HepG2 (cell line): ENCODE data around the gene ZFAND2A. TPM values are rescaled to one million over a fixed set of nuclear protein-coding genes. Genes with fewer than 3 reads are reported as not detected.

Experiments
- AGO1 ChIP-seq: fragments of 200-400 bp; formaldehyde crosslinking; IDR thresholded peaks from 2 replicates; pipeline ENCODE4 v1.6.1; 2017; ENCODE audit warnings: mild to moderate bottlenecking, low read depth, low read length, moderate library complexity; ENCODE audit not compliant: poor library complexity, severe bottlenecking
- CSRNP2 ChIP-seq: sonication (generic); formaldehyde crosslinking; conservative IDR thresholded peaks from 2 replicates; pipeline ENCODE4 v1.8.0; 2022; ENCODE audit warnings: low read depth, missing genetic modification reagents
- KMT2B ChIP-seq: IDR thresholded peaks from 2 replicates; pipeline ENCODE4 v1.6.1; 2016; ENCODE audit warnings: missing genetic modification reagents, missing compliant biosample characterization
- PBX3 ChIP-seq: sonication (generic); formaldehyde crosslinking; IDR thresholded peaks from 2 replicates; pipeline ENCODE4 v1.8.1; 2023; ENCODE audit warnings: missing genetic modification reagents, inconsistent platforms, borderline replicate concordance
- POLR2AphosphoS5 ChIP-seq: IDR thresholded peaks from 2 replicates; pipeline ENCODE4 v1.6.1; 2012; ENCODE audit warnings: low read depth, low read length
- SP140L ChIP-seq: sonication (generic); formaldehyde crosslinking; IDR thresholded peaks from 2 replicates; pipeline ENCODE4 v1.4.0; 2020; ENCODE audit warnings: missing genetic modification reagents, borderline replicate concordance
- TCF7 ChIP-seq: sonication (generic); IDR thresholded peaks from 2 replicates; pipeline ENCODE4 v1.6.1; 2016; ENCODE audit warnings: antibody characterized with exemption, low read depth
- TP53 ChIP-seq: sonication (generic); formaldehyde crosslinking; conservative IDR thresholded peaks from 2 replicates; pipeline ENCODE4 v1.4.0; 2020; ENCODE audit warnings: missing genetic modification reagents
- ZFP36L2 ChIP-seq: sonication (generic); formaldehyde crosslinking; IDR thresholded peaks from 2 replicates; pipeline ENCODE4 v1.4.0; 2020; ENCODE audit warnings: missing genetic modification reagents
- ZKSCAN1 ChIP-seq: fragments of 150-350 bp; IDR thresholded peaks from 2 replicates; pipeline ENCODE4 v1.6.1; 2014; ENCODE audit warnings: low read length
- ZNF20 ChIP-seq: sonication (generic); formaldehyde crosslinking; IDR thresholded peaks from 2 replicates; pipeline ENCODE4 v1.4.0; 2020; ENCODE audit warnings: mild to moderate bottlenecking, moderate library complexity, missing genetic modification reagents
- ZNF761 ChIP-seq: sonication (generic); formaldehyde crosslinking; conservative IDR thresholded peaks from 2 replicates; pipeline ENCODE4 v1.4.0; 2020; ENCODE audit warnings: mild to moderate bottlenecking, missing genetic modification reagents
- polyA plus RNA-seq, 8 experiments: library from polyadenylated mRNA; depleted of rRNA in 3 of 8; stranded (reverse) in 7 of 8; unstranded in 1 of 8; fragments of >200 nt; fragmentation: Illumina TruSeq in 4 of 8; extraction: Trizol in 4 of 8; gene quantifications; 2 replicates each; pipeline versions ENCODE4 v1.2.1 to v1.2.3, GENCODE V29; 2011 to 2016; ENCODE audit warnings: low read depth in 4 of 8, missing spikeins in 1 of 8, mixed read lengths in 1 of 8; ENCODE audit not compliant: insufficient read depth in 1 of 8
- total RNA-seq, 5 experiments: library from RNA; depleted of rRNA; stranded (reverse); fragments of >200 nt; fragmentation: Illumina TruSeq; extraction: Trizol; gene quantifications; 2 replicates each; pipeline ENCODE4 v1.2.3, GENCODE V29; 2016; ENCODE audit warnings: low read depth in 1 of 5
- TF ChIP-seq, protein P1 (sequence below): sonication (generic); formaldehyde crosslinking; IDR thresholded peaks from 2 replicates; pipeline ENCODE4 v1.9.0; 2021; ENCODE audit warnings: mild to moderate bottlenecking, missing genetic modification reagents
- TF ChIP-seq, protein P2 (sequence below): sonication (generic); formaldehyde crosslinking; IDR thresholded peaks from 2 replicates; pipeline ENCODE4 v1.8.1; 2023; ENCODE audit warnings: missing genetic modification reagents, mild to moderate bottlenecking, borderline replicate concordance
- TF ChIP-seq, protein P3 (sequence below), 2 experiments: IDR thresholded peaks; 2 replicates each; pipeline ENCODE4 v1.6.1; 2011 to 2012; ENCODE audit warnings: low read length in 2 of 2, borderline replicate concordance in 1 of 2, low read depth in 1 of 2, mild to moderate bottlenecking in 1 of 2, moderate library complexity in 1 of 2

The ZFAND2A gene
- total and polyA plus RNA-seq, 2 of the 13 experiments (the other 11 are each of a cell fraction or from before 2014, with no cell fraction given), result 140 to 153 TPM

GRCh38 chr7:1152492-1152891, 7.5 kb downstream of the ZFAND2A start (continued):
- TF ChIP-seq CSRNP2, result no peak
- TF ChIP-seq ZNF20 (CRISPR knock-in tag), result no peak
- TF ChIP-seq TP53 (CRISPR knock-in tag), result no peak
- TF ChIP-seq SP140L (CRISPR knock-in tag), result no peak
- no peak for TF ChIP-seq ZKSCAN1
- TF ChIP-seq KMT2B, result no peak
- peak; percentile 74 for TF ChIP-seq AGO1
- TF ChIP-seq, protein P1, sequence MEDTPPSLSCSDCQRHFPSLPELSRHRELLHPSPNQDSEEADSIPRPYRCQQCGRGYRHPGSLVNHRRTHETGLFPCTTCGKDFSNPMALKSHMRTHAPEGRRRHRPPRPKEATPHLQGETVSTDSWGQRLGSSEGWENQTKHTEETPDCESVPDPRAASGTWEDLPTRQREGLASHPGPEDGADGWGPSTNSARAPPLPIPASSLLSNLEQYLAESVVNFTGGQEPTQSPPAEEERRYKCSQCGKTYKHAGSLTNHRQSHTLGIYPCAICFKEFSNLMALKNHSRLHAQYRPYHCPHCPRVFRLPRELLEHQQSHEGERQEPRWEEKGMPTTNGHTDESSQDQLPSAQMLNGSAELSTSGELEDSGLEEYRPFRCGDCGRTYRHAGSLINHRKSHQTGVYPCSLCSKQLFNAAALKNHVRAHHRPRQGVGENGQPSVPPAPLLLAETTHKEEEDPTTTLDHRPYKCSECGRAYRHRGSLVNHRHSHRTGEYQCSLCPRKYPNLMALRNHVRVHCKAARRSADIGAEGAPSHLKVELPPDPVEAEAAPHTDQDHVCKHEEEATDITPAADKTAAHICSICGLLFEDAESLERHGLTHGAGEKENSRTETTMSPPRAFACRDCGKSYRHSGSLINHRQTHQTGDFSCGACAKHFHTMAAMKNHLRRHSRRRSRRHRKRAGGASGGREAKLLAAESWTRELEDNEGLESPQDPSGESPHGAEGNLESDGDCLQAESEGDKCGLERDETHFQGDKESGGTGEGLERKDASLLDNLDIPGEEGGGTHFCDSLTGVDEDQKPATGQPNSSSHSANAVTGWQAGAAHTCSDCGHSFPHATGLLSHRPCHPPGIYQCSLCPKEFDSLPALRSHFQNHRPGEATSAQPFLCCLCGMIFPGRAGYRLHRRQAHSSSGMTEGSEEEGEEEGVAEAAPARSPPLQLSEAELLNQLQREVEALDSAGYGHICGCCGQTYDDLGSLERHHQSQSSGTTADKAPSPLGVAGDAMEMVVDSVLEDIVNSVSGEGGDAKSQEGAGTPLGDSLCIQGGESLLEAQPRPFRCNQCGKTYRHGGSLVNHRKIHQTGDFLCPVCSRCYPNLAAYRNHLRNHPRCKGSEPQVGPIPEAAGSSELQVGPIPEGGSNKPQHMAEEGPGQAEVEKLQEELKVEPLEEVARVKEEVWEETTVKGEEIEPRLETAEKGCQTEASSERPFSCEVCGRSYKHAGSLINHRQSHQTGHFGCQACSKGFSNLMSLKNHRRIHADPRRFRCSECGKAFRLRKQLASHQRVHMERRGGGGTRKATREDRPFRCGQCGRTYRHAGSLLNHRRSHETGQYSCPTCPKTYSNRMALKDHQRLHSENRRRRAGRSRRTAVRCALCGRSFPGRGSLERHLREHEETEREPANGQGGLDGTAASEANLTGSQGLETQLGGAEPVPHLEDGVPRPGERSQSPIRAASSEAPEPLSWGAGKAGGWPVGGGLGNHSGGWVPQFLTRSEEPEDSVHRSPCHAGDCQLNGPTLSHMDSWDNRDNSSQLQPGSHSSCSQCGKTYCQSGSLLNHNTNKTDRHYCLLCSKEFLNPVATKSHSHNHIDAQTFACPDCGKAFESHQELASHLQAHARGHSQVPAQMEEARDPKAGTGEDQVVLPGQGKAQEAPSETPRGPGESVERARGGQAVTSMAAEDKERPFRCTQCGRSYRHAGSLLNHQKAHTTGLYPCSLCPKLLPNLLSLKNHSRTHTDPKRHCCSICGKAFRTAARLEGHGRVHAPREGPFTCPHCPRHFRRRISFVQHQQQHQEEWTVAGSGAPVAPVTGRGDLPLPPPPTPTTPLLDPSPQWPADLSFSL (CRISPR knock-in tag), result no peak
- TF ChIP-seq ZFP36L2 (CRISPR knock-in tag), result no peak
- TF ChIP-seq, protein P2, sequence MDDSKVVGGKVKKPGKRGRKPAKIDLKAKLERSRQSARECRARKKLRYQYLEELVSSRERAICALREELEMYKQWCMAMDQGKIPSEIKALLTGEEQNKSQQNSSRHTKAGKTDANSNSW (CRISPR knock-in tag), result no peak
- TF ChIP-seq POLR2AphosphoS5, result peak; percentile 15; the same call in 1 of the 2 replicates
- TF ChIP-seq PBX3, result no peak
- TF ChIP-seq TCF7, result no peak
- TF ChIP-seq, protein P3, sequence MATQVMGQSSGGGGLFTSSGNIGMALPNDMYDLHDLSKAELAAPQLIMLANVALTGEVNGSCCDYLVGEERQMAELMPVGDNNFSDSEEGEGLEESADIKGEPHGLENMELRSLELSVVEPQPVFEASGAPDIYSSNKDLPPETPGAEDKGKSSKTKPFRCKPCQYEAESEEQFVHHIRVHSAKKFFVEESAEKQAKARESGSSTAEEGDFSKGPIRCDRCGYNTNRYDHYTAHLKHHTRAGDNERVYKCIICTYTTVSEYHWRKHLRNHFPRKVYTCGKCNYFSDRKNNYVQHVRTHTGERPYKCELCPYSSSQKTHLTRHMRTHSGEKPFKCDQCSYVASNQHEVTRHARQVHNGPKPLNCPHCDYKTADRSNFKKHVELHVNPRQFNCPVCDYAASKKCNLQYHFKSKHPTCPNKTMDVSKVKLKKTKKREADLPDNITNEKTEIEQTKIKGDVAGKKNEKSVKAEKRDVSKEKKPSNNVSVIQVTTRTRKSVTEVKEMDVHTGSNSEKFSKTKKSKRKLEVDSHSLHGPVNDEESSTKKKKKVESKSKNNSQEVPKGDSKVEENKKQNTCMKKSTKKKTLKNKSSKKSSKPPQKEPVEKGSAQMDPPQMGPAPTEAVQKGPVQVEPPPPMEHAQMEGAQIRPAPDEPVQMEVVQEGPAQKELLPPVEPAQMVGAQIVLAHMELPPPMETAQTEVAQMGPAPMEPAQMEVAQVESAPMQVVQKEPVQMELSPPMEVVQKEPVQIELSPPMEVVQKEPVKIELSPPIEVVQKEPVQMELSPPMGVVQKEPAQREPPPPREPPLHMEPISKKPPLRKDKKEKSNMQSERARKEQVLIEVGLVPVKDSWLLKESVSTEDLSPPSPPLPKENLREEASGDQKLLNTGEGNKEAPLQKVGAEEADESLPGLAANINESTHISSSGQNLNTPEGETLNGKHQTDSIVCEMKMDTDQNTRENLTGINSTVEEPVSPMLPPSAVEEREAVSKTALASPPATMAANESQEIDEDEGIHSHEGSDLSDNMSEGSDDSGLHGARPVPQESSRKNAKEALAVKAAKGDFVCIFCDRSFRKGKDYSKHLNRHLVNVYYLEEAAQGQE (IDR thresholded peaks at IDR 0.05; ENCODE audit: borderline replicate concordance in 1 of 2, low read depth in 1 of 2, low read length in 2 of 2), result no peak
- TF ChIP-seq ZNF761 (CRISPR knock-in tag), result no peak
